22Rv1 (cell line): Measurements from ENCODE around the gene CHRFAM7A.
"Not testable (repeated sequence)": the region's sequence is repeated elsewhere in the genome, so short reads cannot be mapped to it uniquely, and the experiment has no call there.

ENCODE experiments used
- ZFX ChIP-seq: fragments of 450-650 bp; IDR thresholded peaks from 2 replicates; pipeline ENCODE4 v1.6.1; 2017; ENCODE audit warnings: antibody characterized with exemption, borderline replicate concordance
- TF ChIP-seq, protein P1 (sequence below): fragments of 450-650 bp; IDR thresholded peaks from 2 replicates; pipeline ENCODE4 v1.5.1; 2017; ENCODE audit warnings: mild to moderate bottlenecking

DNA sequence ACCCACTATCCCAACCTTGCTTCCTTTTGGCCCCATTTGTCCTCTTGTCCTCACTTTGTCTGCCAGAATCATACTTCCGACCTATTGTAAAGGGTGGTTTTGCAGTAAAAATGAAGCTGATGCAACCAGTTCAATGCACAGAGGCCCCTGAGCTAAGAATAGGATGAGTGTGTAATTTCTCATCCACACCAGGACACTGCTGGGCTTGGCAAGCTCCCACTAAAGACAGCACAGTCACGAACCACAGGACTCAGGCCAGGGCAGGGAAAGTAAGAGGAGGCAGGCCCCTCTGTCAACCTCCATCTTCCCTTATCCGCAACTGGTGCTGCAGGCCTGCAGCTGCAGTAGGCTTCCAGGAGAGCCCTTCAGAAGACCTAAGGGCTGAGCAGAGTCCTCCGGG lies 56.8 kb downstream of the CHRFAM7A start:
- TF ChIP-seq, protein P1, sequence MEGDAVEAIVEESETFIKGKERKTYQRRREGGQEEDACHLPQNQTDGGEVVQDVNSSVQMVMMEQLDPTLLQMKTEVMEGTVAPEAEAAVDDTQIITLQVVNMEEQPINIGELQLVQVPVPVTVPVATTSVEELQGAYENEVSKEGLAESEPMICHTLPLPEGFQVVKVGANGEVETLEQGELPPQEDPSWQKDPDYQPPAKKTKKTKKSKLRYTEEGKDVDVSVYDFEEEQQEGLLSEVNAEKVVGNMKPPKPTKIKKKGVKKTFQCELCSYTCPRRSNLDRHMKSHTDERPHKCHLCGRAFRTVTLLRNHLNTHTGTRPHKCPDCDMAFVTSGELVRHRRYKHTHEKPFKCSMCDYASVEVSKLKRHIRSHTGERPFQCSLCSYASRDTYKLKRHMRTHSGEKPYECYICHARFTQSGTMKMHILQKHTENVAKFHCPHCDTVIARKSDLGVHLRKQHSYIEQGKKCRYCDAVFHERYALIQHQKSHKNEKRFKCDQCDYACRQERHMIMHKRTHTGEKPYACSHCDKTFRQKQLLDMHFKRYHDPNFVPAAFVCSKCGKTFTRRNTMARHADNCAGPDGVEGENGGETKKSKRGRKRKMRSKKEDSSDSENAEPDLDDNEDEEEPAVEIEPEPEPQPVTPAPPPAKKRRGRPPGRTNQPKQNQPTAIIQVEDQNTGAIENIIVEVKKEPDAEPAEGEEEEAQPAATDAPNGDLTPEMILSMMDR, result not testable (repeated sequence)
- not testable (repeated sequence) for TF ChIP-seq ZFX
